ENCODE results near the gene URB2. TPM values are rescaled to one million over a fixed set of nuclear protein-coding genes. Genes with fewer than 3 reads are reported as not detected.

Gene URB2
- total RNA-seq, 1 donor from 2014 or later = 3.5 TPM

DNA sequence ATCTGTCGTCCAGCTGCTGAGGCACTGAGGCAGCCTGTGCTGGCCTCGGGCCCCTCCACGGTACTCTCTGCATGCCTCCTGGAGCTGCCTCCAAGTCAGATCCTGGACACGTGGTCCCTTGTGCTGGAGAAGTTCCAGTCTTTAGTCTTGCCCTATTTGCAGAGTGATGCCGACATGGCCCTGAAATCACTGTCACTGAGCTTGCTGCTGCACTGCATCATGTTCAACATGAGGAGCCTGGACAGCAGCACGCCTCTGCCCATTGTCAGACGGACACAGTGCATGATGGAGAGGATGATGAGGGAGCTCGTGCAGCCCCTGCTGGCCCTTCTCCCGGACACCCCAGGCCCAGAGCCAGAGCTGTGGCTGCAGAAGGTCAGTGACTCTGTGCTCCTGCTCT, 10.0 kb downstream of the URB2 start:
- TF ChIP-seq, protein P1, sequence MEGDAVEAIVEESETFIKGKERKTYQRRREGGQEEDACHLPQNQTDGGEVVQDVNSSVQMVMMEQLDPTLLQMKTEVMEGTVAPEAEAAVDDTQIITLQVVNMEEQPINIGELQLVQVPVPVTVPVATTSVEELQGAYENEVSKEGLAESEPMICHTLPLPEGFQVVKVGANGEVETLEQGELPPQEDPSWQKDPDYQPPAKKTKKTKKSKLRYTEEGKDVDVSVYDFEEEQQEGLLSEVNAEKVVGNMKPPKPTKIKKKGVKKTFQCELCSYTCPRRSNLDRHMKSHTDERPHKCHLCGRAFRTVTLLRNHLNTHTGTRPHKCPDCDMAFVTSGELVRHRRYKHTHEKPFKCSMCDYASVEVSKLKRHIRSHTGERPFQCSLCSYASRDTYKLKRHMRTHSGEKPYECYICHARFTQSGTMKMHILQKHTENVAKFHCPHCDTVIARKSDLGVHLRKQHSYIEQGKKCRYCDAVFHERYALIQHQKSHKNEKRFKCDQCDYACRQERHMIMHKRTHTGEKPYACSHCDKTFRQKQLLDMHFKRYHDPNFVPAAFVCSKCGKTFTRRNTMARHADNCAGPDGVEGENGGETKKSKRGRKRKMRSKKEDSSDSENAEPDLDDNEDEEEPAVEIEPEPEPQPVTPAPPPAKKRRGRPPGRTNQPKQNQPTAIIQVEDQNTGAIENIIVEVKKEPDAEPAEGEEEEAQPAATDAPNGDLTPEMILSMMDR (IDR thresholded peaks at IDR 0.05; ENCODE audit: borderline replicate concordance) = no peak
- Histone ChIP-seq H3K27me3 (ENCODE audit: low read depth) (no peaks in the 10 kb centered on the region), H3K36me3 (peaks cover 51% of the 10 kb centered on the region), H3K9me3 (replicated peaks) (no peaks in the 10 kb centered on the region), H3K27ac (replicated peaks) (peak overlapping the region; percentile 0), H3K4me1 (peaks cover 13% of the 10 kb centered on the region), H3K4me3 (no peak overlapping the region)
- intact Hi-C loops (cut with micrococcal nuclease) = no loop called here
- DNase-seq = no peak

DNA sequence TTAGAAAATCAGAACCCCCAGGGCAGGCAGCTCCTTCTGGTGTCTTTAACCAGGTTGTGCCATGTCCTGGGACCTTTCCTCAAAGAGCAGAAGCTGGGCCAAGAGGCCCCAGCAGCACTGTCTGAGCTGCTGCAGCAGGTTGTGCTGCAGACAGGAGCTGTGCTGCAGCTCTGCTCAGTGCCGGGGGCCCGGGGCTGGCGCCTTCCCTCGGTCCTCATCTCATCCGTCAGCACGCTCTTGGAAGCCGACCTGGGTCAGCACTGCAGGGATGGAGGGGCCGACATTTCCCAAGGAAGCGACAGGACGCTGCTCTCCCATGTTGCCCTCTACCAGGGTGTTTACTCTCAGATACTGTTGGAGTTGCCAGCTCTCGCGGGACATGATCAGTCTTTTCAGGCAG, 11.7 kb downstream of the URB2 start:
- H3K9me3 ChIP-seq (replicated peaks) = no peaks in the 10 kb centered on the region
- H3K36me3 ChIP-seq = peaks cover 51% of the 10 kb centered on the region
- no peak overlapping the region for H3K4me3 ChIP-seq
- TF ChIP-seq, protein P1 (IDR thresholded peaks at IDR 0.05; ENCODE audit: borderline replicate concordance) = no peak
- H3K27ac ChIP-seq (replicated peaks) = no peak overlapping the region
- DNase-seq = no peak
- H3K27me3 ChIP-seq (ENCODE audit: low read depth) = no peaks in the 10 kb centered on the region
- peaks cover 23% of the 10 kb centered on the region for H3K4me1 ChIP-seq
- intact Hi-C loops (cut with micrococcal nuclease) = no loop called here

DNA sequence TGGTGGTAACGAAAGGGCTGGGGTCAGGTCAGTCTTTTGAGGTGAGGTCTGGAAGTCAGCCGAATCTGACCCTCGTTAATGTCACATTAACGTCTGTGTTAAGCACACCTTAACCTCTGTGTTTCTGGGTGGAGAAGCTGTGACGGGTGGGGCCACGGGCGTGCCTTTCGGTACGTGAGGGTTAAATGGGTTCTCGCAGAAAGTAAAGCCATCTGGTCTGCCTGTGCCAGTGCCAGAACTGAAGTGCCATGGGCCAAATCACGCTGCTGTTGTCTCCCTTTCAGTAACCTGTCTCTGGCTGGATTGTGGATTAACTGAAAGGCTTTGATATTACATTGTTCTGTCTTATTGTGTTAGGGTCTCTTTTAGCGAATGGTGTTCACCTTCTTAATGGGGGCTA, 14.4 kb downstream of the URB2 start:
- H3K9me3 ChIP-seq (replicated peaks) = no peaks in the 10 kb centered on the region
- peaks cover 23% of the 10 kb centered on the region for H3K4me1 ChIP-seq
- H3K36me3 ChIP-seq = peaks cover 56% of the 10 kb centered on the region
- no peaks in the 10 kb centered on the region for H3K27me3 ChIP-seq (ENCODE audit: low read depth)
- TF ChIP-seq, protein P1 (IDR thresholded peaks at IDR 0.05; ENCODE audit: borderline replicate concordance) = no peak
- no peak overlapping the region for H3K4me3 ChIP-seq
- H3K27ac ChIP-seq (replicated peaks) = no peak overlapping the region
- intact Hi-C loops (cut with micrococcal nuclease) = no loop called here
- no peak for DNase-seq

DNA sequence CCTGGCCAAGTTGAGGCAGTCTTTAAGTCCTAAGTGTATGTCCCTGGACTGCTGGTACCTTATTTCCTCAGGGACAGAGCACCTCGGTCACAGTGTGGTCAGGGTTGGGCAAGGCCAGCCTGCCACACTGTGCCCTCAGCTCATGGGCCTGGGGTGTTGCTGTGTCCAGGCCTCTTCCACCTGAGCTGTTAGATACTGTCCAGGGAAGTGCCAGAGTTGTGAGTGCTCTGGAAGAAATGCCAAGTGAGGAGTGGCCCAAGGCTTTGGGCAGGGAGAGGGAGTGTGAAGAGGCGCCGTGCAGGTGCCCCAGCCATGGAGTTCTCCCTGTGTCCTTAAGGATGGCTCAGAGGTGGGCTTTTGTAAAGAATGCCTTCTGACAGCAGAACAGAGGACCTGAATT, 15.3 kb downstream of the URB2 start:
- no peak overlapping the region for H3K4me3 ChIP-seq
- intact Hi-C loops (cut with micrococcal nuclease) = no loop called here
- H3K9me3 ChIP-seq (replicated peaks) = no peaks in the 10 kb centered on the region
- no peaks in the 10 kb centered on the region for H3K27me3 ChIP-seq (ENCODE audit: low read depth)
- peaks cover 56% of the 10 kb centered on the region for H3K36me3 ChIP-seq
- no peak for DNase-seq
- H3K27ac ChIP-seq (replicated peaks) = peak overlapping the region; percentile 40
- TF ChIP-seq, protein P1 (IDR thresholded peaks at IDR 0.05; ENCODE audit: borderline replicate concordance) = no peak
- H3K4me1 ChIP-seq = peaks cover 23% of the 10 kb centered on the region

DNA sequence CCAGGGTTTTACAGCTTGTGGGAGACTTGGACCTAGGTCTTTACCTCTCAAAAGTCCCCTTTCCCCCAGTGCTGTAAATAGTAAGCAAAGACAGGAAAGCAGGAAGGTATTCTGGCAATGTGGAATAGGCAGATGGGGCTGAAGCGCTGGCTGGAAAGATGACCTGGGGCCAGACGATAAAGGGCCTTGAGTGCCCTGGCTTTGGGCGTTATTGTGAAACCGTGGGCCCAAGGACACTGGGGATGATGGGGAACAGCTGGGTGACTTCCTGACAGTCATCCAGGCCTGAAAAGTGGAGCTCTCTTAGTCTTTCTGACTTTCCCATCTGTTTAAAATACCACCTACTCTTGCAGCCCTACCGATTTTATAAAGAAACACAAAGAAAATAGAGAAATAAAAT, 16.3 kb downstream of the URB2 start:
- peaks cover 56% of the 10 kb centered on the region for H3K36me3 ChIP-seq
- H3K9me3 ChIP-seq (replicated peaks) = no peaks in the 10 kb centered on the region
- peaks cover 23% of the 10 kb centered on the region for H3K4me1 ChIP-seq
- H3K27ac ChIP-seq (replicated peaks) = no peak overlapping the region
- intact Hi-C loops (cut with micrococcal nuclease) = no loop called here
- H3K27me3 ChIP-seq (ENCODE audit: low read depth) = no peaks in the 10 kb centered on the region
- DNase-seq = no peak
- no peak overlapping the region for H3K4me3 ChIP-seq
- TF ChIP-seq, protein P1 (IDR thresholded peaks at IDR 0.05; ENCODE audit: borderline replicate concordance) = no peak

DNA sequence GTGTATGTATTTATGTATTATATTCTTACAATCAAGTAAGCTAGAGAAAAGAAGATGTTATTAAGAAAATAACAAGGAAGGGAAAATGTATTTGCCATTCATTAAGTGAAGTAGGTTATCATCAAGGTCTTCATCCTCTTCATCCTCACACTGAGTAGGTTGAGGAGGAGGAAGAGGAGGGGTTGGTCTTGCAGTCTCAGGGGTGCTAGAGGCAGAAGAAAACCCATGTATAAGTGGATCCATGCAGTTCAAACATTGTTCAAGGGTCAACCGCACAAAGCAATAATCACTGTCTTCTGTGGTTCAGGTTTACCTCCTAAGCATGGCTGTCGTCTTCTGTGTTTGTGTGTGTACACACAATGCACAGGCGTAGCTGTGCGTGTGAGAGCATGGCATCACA, 16.9 kb downstream of the URB2 start:
- intact Hi-C loops (cut with micrococcal nuclease) = no loop called here
- no peak overlapping the region for H3K4me3 ChIP-seq
- peaks cover 56% of the 10 kb centered on the region for H3K36me3 ChIP-seq
- H3K9me3 ChIP-seq (replicated peaks) = no peaks in the 10 kb centered on the region
- peaks cover 23% of the 10 kb centered on the region for H3K4me1 ChIP-seq
- DNase-seq = no peak
- H3K27ac ChIP-seq (replicated peaks) = no peak overlapping the region
- TF ChIP-seq, protein P1 (IDR thresholded peaks at IDR 0.05; ENCODE audit: borderline replicate concordance) = no peak
- H3K27me3 ChIP-seq (ENCODE audit: low read depth) = no peaks in the 10 kb centered on the region
